ENCODE results near the gene IDI1.
"Not testable (repeated sequence)": the region's sequence is repeated elsewhere in the genome, so short reads cannot be mapped to it uniquely, and the experiment has no call there.

Gene IDI1

GRCh38 chr10:1011696-1012095, 37.2 kb downstream of the IDI1 start:
- no peaks in the 10 kb centered on the region for H3F3A ChIP-seq (ENCODE audit: insufficient read depth, low read length)
- no peak for DNase-seq

GRCh38 chr10:1010703-1011102, 38.2 kb downstream of the IDI1 start:
- Histone ChIP-seq H3K4me2 (ENCODE audit: low read depth, low read length) (no peak overlapping the region), H3K27me3 (replicated peaks; ENCODE audit: insufficient read depth, low read length) (no peaks in the 10 kb centered on the region), H3K9ac (ENCODE audit: low read length) (no peak overlapping the region), H3K27ac (ENCODE audit: low read length) (no peak overlapping the region), H3K4me1 (ENCODE audit: low read length) (no peaks in the 10 kb centered on the region), H3K36me3 (replicated peaks; ENCODE audit: insufficient read depth, low read length) (peaks cover 13% of the 10 kb centered on the region; the same call in 1 of the 2 replicates), H3K9me2 (replicated peaks; ENCODE audit: insufficient read depth, low read length) (no peaks in the 10 kb centered on the region), H3K9me3 (replicated peaks; ENCODE audit: insufficient read depth, low read length) (no peaks in the 10 kb centered on the region), H3F3A (ENCODE audit: insufficient read depth, low read length) (no peaks in the 10 kb centered on the region), H3K4me3 (ENCODE audit: low read length) (no peak overlapping the region), H4K20me1 (ENCODE audit: insufficient read depth, low read length) (no peaks in the 10 kb centered on the region), H2AFZ (ENCODE audit: low read length) (no peak overlapping the region), H3K79me2 (ENCODE audit: low read length) (peaks cover 11% of the 10 kb centered on the region; the same call in 1 of the 2 replicates)
- TF ChIP-seq CTCF (IDR thresholded peaks at IDR 0.05; ENCODE audit: low read length) (no peak), EZH2phosphoT487 (IDR thresholded peaks at IDR 0.05; ENCODE audit: low read length) (no peak), EZH2 (optimal IDR thresholded peaks at IDR 0.05; ENCODE audit: low read depth, low read length) (no peak)
- no peak for DNase-seq

More at GRCh38 chr10:1011696-1012095, 37.2 kb downstream of the IDI1 start:
- Histone ChIP-seq H4K20me1 (ENCODE audit: insufficient read depth, low read length) (no peaks in the 10 kb centered on the region), H3K79me2 (ENCODE audit: low read length) (peaks cover 4% of the 10 kb centered on the region; the same call in 1 of the 2 replicates), H3K9me3 (replicated peaks; ENCODE audit: insufficient read depth, low read length) (no peaks in the 10 kb centered on the region), H3K4me1 (ENCODE audit: low read length) (no peaks in the 10 kb centered on the region), H3K27me3 (replicated peaks; ENCODE audit: insufficient read depth, low read length) (no peaks in the 10 kb centered on the region), H3K4me3 (ENCODE audit: low read length) (no peak overlapping the region), H3K36me3 (replicated peaks; ENCODE audit: insufficient read depth, low read length) (peaks cover 12% of the 10 kb centered on the region), H3K9me2 (replicated peaks; ENCODE audit: insufficient read depth, low read length) (no peaks in the 10 kb centered on the region), H2AFZ (ENCODE audit: low read length) (no peak overlapping the region), H3K27ac (ENCODE audit: low read length) (no peak overlapping the region), H3K9ac (ENCODE audit: low read length) (no peak overlapping the region), H3K4me2 (ENCODE audit: low read depth, low read length) (no peak overlapping the region)
- TF ChIP-seq CTCF (IDR thresholded peaks at IDR 0.05; ENCODE audit: low read length) (no peak), EZH2phosphoT487 (IDR thresholded peaks at IDR 0.05; ENCODE audit: low read length) (no peak), EZH2 (optimal IDR thresholded peaks at IDR 0.05; ENCODE audit: low read depth, low read length) (no peak)

- H3K4me2 ChIP-seq (ENCODE audit: low read depth, low read length); DNase-seq; H3K9me3 ChIP-seq (replicated peaks; ENCODE audit: insufficient read depth, low read length); H2AFZ ChIP-seq (ENCODE audit: low read length); H4K20me1 ChIP-seq (ENCODE audit: insufficient read depth, low read length); H3K4me1 ChIP-seq (ENCODE audit: low read length); H3K9me2 ChIP-seq (replicated peaks; ENCODE audit: insufficient read depth, low read length); H3K27me3 ChIP-seq (replicated peaks; ENCODE audit: insufficient read depth, low read length); H3K27ac ChIP-seq (ENCODE audit: low read length); H3K9ac ChIP-seq (ENCODE audit: low read length); H3K4me3 ChIP-seq (ENCODE audit: low read length); H3F3A ChIP-seq (ENCODE audit: insufficient read depth, low read length): not testable (repeated sequence)
- Histone ChIP-seq H3K36me3 (replicated peaks; ENCODE audit: insufficient read depth, low read length) (peaks cover 14% of the 10 kb centered on the region; the same call in 1 of the 2 replicates), H3K79me2 (ENCODE audit: low read length) (peaks cover 13% of the 10 kb centered on the region; the same call in 1 of the 2 replicates)
These were observed 39.0 kb downstream of the IDI1 start for GRCh38 chr10:1009947-1010346.

GRCh38 chr10:1009071-1009494, 39.8 kb downstream of the IDI1 start:
- Histone ChIP-seq H2AFZ (ENCODE audit: low read length) (no peak overlapping the region), H3K36me3 (replicated peaks; ENCODE audit: insufficient read depth, low read length) (peaks cover 19% of the 10 kb centered on the region), H3K27me3 (replicated peaks; ENCODE audit: insufficient read depth, low read length) (no peaks in the 10 kb centered on the region), H3K4me1 (ENCODE audit: low read length) (no peaks in the 10 kb centered on the region), H3K9me3 (replicated peaks; ENCODE audit: insufficient read depth, low read length) (no peaks in the 10 kb centered on the region), H3K27ac (ENCODE audit: low read length) (no peak overlapping the region), H3F3A (ENCODE audit: insufficient read depth, low read length) (no peaks in the 10 kb centered on the region), H3K9ac (ENCODE audit: low read length) (no peak overlapping the region), H3K9me2 (replicated peaks; ENCODE audit: insufficient read depth, low read length) (no peaks in the 10 kb centered on the region), H4K20me1 (ENCODE audit: insufficient read depth, low read length) (peaks cover 3% of the 10 kb centered on the region; the same call in 1 of the 2 replicates), H3K4me3 (ENCODE audit: low read length) (no peak overlapping the region), H3K79me2 (ENCODE audit: low read length) (peaks cover 22% of the 10 kb centered on the region), H3K4me2 (ENCODE audit: low read depth, low read length) (no peak overlapping the region)
- TF ChIP-seq EZH2phosphoT487 (IDR thresholded peaks at IDR 0.05; ENCODE audit: low read length) (no peak), EZH2 (optimal IDR thresholded peaks at IDR 0.05; ENCODE audit: low read depth, low read length) (no peak), CTCF (IDR thresholded peaks at IDR 0.05; ENCODE audit: low read length) (no peak)
- no peak for DNase-seq

All from MM.1S (cell line).